GM19099 (cell line): ENCODE data around the gene TRIM65.

Experiments used
- POLR2A ChIP-seq: IDR thresholded peaks from 3 replicates; pipeline ENCODE4 v1.6.1; 2011; ENCODE audit warnings: low read depth; ENCODE audit not compliant: insufficient read length; ENCODE audit errors: extremely low read depth

Gene TRIM65

GRCh38 chr17:75876190-75876937 lies 20.4 kb downstream of the TRIM65 start:
- TF ChIP-seq POLR2A: no peak

GRCh38 chr17:75875940-75876189 lies 20.9 kb downstream of the TRIM65 start:
- no peak for TF ChIP-seq POLR2A

- no peak for TF ChIP-seq POLR2A
These were observed 21.4 kb downstream of the TRIM65 start for GRCh38 chr17:75875182-75875939.

GRCh38 chr17:75874323-75875181 lies 22.2 kb downstream of the TRIM65 start:
- TF ChIP-seq POLR2A: no peak

DNA sequence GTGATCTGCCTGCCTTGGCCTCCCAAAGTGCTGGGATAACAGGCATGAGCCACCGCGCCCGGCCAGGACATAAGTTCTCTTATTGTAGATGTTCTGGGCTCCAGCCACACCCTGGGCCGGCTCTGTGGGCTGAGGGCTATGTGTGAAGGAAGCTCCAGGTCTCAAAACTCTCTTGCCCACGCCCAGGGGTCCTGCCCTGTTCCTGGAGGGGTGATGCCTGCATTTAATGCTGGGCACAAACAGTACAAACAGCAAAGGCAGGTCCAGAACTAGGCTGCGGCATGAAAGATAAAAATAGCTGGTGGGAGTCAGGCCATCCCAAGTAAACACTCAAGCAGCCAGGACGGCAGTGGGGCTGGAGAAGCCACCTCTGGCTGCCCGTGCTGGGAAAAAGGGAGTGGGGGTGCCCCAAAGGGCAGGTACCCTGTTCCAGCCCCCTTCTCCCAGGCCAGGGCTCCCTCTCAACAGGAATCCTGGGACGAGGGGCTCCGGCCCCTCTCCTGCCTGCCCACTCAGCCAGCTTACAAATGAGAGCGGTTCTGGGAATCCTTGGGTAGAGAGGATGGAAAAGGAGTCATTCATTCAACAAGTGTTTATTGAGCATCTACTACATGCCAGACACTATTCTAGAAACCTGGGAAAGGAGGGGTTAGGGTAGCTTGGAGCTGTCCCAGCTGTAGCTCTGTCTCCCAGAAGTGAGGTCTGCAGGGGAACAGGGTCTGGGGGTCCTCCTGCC lies 23.0 kb downstream of the TRIM65 start:
- no peak for TF ChIP-seq POLR2A

GRCh38 chr17:75872434-75873351 lies 24.1 kb downstream of the TRIM65 start:
- no peak for TF ChIP-seq POLR2A

DNA sequence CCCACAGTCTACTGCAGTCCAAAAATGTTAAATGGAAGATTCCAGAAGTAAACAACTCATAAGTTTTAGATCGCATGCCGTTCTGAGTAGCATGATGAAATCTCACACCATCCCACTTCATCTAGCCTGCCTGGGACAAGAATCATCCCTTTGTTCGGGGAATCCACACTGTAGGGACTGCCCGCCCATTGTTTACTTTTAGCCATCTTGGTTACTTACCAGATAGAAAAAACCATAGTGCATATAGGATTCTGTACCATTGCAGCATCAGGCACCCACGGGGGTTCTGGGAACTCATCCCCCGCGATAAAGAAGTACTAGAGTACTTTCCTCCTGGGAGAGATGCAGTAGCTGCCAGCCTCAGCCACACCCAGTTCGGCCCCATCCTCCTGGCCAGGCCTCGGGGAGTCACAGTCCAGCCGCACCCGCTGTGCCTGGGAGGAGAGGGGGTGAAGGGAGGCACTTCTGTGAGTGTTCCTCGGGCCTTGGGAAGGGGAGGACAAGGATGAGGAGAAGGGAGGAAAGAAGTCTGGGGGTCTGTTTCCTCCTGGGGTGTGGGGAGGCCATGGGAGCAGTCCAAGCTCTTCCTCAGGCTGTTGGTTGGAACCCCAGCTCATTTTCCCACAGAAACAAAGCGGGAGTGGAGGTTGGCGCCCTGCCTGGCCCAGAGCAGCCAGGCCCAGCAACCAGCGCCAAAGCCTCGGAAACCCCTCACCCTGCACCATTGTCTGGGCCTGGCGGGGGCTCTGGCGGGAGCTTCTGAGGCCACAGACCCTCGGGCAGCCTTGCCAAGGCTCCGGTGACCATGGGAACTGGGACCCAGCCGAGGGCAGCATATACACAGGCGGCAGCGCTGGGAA lies 27.2 kb downstream of the TRIM65 start:
- no peak for TF ChIP-seq POLR2A

DNA sequence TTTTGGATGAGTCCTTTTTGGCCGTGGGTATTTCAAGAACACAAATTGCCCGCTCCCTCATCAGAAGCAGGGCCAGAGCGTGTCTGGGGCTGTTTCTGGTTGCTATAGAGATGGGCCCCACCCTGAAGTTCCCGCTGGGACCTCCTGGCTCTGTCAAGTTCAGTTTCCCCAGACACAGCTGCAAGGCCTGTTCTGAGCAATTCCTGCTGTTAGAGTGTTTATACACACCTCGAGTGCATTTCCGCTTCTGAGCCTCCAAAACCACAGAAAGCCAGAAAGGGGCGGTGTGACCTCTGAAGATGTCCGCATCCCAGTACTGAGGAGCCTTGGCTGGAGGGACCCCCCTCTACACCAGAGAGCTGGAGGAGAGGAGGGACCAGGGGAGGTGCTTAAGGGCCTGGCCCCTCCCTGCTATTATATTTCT lies 32.3 kb downstream of the TRIM65 start:
- no peak for TF ChIP-seq POLR2A

DNA sequence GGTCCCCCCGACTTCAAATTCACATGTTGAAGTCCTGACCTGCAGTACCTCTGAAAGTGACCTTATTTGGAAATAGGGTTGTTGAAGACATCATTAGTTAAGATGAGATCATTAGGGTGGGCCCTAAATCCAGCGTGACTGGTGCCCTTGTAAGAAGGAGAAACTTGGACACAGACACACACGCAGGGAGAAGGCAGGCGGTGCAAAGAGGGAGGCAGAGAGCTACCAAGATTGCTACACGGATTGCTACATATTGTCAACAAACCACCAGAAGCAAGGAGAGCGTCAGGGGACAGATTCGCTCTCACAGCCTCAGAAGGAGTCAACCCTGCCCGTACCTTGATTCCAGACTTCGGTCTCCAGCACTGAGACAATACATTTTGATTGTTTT lies 34.8 kb downstream of the TRIM65 start:
- TF ChIP-seq POLR2A: no peak

DNA sequence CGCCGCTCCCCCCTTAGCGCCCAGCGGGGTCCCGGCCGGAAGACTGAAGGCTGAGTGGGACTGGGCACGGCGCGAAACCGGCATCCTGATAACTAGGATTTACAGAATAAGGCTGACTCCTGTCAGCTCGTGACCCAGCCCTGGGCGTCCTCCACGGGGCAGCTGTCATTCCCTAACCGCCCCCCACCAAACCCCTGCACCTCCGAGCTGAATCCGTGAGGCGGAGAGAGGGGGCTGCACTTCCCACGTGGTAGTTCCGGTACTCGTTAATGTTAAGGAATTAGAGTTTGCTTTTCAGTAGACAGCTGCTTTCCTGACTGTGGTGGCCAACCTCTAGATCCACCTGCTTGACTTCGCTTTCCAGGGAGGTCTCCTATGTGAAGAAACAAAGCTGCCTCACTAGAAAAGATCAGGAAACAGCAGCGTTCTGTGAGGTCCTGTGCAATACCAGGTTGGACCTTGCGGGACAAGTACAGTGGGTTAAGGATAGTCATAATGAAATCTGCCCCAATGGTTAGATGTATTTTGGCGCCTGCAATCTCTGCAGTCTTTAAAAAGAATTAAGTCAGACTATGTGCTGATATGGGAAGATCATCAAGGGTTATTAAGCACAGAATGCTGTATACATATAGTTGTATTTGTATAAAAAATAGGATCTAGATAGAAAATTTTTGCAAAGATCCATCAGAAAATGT lies 40.5 kb downstream of the TRIM65 start:
- no peak for TF ChIP-seq POLR2A

GRCh38 chr17:75855310-75856061 lies 41.3 kb downstream of the TRIM65 start, which contains the start of gene WBP2:
WBP2 (minus strand) TSS chr17:75855335; CDS start chr17:75855297, 38 bp downstream.
- peak; percentile 95 for TF ChIP-seq POLR2A

DNA sequence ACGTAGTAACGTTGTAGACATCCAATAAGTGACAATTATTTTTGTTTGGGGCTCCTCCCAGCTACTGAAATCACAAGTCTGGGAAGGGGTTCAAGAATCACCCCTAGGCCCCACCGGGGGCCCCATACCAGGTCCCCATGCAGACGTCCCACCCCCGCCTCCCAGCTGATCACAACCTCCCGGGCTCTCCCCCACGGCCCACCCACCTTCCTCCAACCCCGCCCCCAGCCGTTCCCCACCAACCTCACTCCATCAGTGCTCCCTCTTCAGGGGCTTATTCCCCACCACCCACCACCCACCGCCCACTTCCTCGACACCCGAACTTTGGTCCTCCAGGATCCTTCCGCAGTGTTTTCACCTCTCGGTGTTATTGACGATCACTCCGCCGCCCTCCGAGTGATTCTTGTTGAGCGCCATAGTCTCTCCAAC lies 41.9 kb downstream of the TRIM65 start:
- TF ChIP-seq POLR2A: no peak
